Activated CD8-positive, alpha-beta T cell treated with anti-CD3 and anti-CD28 coated beads, Interleukin-2, amount 10 ng/mL, durations not matched to agents 7 days and 5 days (primary cell): ENCODE data around the gene KRTAP13-2. TPM values are rescaled to one million over a fixed set of nuclear protein-coding genes. Genes with fewer than 3 reads are reported as not detected.
A peak's percentile ranks its signal among the peaks of the same experiment; 100 is the strongest.

Source experiments
- ATAC-seq: fragments of 150-1000 bp; cut with Tn5 transposase; one replicate; pipeline ENCODE4 v1.10.0; 2021; ENCODE audit warnings: moderate library complexity
- CTCF ChIA-PET: fragments of 350-600 bp; sonication (Branson Sonifier 250); formaldehyde crosslinking; loops from one replicate; lab custom pipeline; 2021; ENCODE audit warnings: antibody characterized with exemption; lab: Charles Lee
- POLR2A ChIA-PET: fragments of 350-600 bp; sonication (Branson Sonifier 250); formaldehyde crosslinking; loops from one replicate; lab custom pipeline; 2021; ENCODE audit warnings: antibody characterized with exemption; lab: Charles Lee
- DNase-seq: peaks from one replicate; pipeline ENCODE4 v3.0.0-alpha.2; 2020
- H3K27ac Mint-ChIP-seq: one replicate; pipeline ENCODE4 v1.8.0; 2021; ENCODE audit warnings: mild to moderate bottlenecking, mixed read lengths
- H3K27me3 Mint-ChIP-seq: one replicate; pipeline ENCODE4 v1.8.0; 2021; ENCODE audit warnings: low read depth, mixed read lengths
- H3K36me3 Mint-ChIP-seq: one replicate; pipeline ENCODE4 v1.8.0; 2021; ENCODE audit warnings: low read depth, mixed read lengths
- H3K4me1 Mint-ChIP-seq: one replicate; pipeline ENCODE4 v1.8.0; 2021; ENCODE audit warnings: low read depth, mixed read lengths
- H3K4me3 Mint-ChIP-seq: one replicate; pipeline ENCODE4 v1.8.0; 2021; ENCODE audit warnings: mild to moderate bottlenecking, mixed read lengths
- H3K9me3 Mint-ChIP-seq: one replicate; pipeline ENCODE4 v1.8.0; 2022; ENCODE audit warnings: mixed read lengths; ENCODE audit not compliant: insufficient read depth
- total RNA-seq, 2 experiments: library from RNA; stranded (reverse); gene quantifications; one replicate each; pipeline ENCODE4 v1.2.3, GENCODE V29; 2021

Gene KRTAP13-2
- not detected for total RNA-seq

- H3K27me3 Mint-ChIP-seq = no peaks in the 10 kb centered on the region
- ATAC-seq (no peak), DNase-seq (no peak)
- no peaks in the 10 kb centered on the region for H3K36me3 Mint-ChIP-seq
- H3K9me3 Mint-ChIP-seq = no peaks in the 10 kb centered on the region
- H3K27ac Mint-ChIP-seq = no peak within 1 kb of the TSS
- CTCF ChIA-PET = no interaction called here
- no peaks in the 10 kb centered on the region for H3K4me1 Mint-ChIP-seq
- H3K4me3 Mint-ChIP-seq = no peak within 1 kb of the TSS
- POLR2A ChIA-PET = no interaction called here
These were observed at the start of gene KRTAP13-2 for GRCh38 chr21:30372139-30372770. TSS of gene KRTAP13-2 (minus strand) at chr21:30372271. CDS start at chr21:30372213, 58 bp downstream.

DNA sequence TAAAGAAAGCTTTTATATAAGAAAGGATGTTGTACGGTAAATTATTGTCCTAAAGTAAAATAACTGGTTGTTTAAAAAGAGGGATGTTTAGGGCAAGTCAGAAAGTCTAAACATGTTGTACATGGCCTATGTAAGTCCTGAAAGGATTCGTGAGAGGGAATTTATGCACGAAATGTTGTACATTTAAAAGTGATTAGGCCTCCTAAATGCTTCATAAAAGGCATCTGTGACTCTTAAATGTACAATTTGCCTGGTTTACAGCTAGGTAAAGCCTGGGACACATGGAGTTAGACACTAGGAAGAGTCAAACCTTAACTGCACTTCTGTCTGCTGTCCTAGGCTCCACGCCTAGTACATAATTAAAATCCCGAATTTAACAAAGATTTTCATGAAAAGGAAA lies 43.9 kb upstream of the KRTAP13-2 start:
- no peaks in the 10 kb centered on the region for H3K4me1 Mint-ChIP-seq
- H3K36me3 Mint-ChIP-seq = no peaks in the 10 kb centered on the region
- H3K4me3 Mint-ChIP-seq = no peak overlapping the region
- ATAC-seq (no peak), DNase-seq (no peak)
- H3K27me3 Mint-ChIP-seq = no peaks in the 10 kb centered on the region
- CTCF ChIA-PET = no interaction called here
- H3K27ac Mint-ChIP-seq = no peak overlapping the region
- POLR2A ChIA-PET = no interaction called here
- peaks cover 5% of the 10 kb centered on the region for H3K9me3 Mint-ChIP-seq

DNA sequence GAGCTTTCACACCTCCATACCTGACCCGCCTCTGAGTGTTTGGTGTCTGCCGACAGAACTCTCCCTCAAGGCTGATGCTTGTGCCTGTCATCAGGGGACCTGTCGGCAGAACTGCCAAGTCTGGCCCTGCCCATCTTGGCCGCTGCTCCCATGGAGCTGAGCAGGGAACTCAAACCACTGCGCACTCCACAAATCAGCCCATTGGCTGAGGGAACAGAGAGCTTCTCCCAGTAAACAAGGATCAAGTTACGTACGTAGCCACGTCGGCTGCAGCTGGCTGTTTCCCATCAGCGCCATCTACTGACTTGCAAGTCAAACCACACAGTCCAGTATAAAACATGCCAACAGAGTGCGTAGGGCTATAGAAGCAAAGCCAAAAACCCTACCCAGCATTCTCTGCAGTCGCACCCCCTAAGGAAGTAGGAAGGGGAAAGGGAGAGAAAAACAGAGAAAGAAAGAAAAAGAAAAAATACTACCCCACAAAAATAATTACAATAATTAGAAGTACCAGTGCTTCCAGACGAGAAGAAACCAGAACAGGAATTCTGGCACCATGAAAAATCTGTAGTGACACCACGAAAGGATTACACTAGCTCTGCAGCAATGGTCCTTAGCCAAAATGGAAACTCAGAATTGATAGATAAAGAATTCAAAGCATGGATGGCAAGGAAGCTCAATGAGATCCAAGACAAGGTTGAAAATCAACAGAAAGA lies 36.9 kb upstream of the KRTAP13-2 start:
- peaks cover 3% of the 10 kb centered on the region for H3K4me1 Mint-ChIP-seq
- H3K9me3 Mint-ChIP-seq = no peaks in the 10 kb centered on the region
- CTCF ChIA-PET = interaction anchor here (0.9 kb wide), 1 partner anchor 26 kb away, joined by 3 read pairs; no protein-coding TSS in a partner anchor
- no peaks in the 10 kb centered on the region for H3K36me3 Mint-ChIP-seq
- peak; percentile 23 for DNase-seq
- peaks cover 6% of the 10 kb centered on the region for H3K27me3 Mint-ChIP-seq
- peak; percentile 49 for ATAC-seq
- no peak overlapping the region for H3K4me3 Mint-ChIP-seq
- POLR2A ChIA-PET = no interaction called here
- no peak overlapping the region for H3K27ac Mint-ChIP-seq

GRCh38 chr21:30395731-30396130 lies 23.7 kb upstream of the KRTAP13-2 start, which contains the start of gene KRTAP13-1:
TSS of gene KRTAP13-1 (plus strand) at chr21:30396031. CDS start at chr21:30396087, 56 bp downstream.
- Mint-ChIP-seq H3K4me1 (no peaks in the 10 kb centered on the region), H3K27ac (no peak within 1 kb of the TSS), H3K9me3 (no peaks in the 10 kb centered on the region), H3K4me3 (no peak within 1 kb of the TSS), H3K27me3 (no peaks in the 10 kb centered on the region), H3K36me3 (no peaks in the 10 kb centered on the region)
- DNase-seq = no peak
- ChIA-PET CTCF (no interaction called here), POLR2A (no interaction called here)
- ATAC-seq = no peak

DNA sequence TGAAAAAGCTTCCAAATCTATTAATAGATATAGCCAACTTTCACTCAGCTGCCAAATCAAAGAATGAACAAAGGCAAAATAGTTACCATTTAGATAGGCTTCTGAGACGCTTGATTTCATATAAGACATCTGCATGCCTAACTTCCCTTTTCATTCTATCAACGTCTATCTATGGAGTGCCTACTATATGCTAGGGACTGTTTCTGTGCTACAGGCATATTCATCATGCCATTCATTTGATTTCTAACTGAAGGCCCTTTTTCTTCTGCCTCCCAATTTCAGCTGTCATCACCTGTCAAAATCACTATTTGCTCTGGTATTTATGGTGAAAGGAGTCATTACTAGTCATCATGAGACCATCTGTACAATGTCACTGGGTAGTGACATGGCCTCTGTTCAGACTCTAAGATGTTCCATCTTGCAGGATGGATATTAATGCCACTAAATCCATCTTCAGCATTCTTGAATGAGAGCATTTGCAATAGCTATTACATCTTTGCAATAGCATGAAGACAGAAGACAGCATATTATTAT lies 19.5 kb upstream of the KRTAP13-2 start:
- no peak for DNase-seq
- no peak overlapping the region for H3K27ac Mint-ChIP-seq
- ATAC-seq = no peak
- no peaks in the 10 kb centered on the region for H3K4me1 Mint-ChIP-seq
- ChIA-PET CTCF (no interaction called here), POLR2A (no interaction called here)
- no peaks in the 10 kb centered on the region for H3K36me3 Mint-ChIP-seq
- H3K4me3 Mint-ChIP-seq = no peak overlapping the region
- no peaks in the 10 kb centered on the region for H3K9me3 Mint-ChIP-seq
- H3K27me3 Mint-ChIP-seq = no peaks in the 10 kb centered on the region

DNA sequence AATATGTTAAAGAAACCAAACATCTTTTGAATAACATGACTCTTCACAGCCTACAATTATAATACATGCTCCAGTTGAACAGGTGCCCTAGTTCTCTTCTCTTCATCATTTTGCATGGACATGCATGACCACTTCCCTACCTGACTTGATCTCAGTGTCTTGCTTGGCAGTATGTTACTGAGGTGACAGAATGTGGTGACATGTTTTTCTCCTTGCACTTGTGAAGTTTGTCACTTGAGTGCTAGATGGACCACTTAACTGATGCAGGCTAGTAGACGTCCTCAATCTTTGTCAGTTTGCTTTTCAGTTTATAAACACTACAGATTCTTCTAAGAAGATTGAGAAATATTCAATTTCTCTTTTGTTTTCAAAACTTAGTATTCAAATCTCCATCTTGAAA lies 10.1 kb upstream of the KRTAP13-2 start:
- Mint-ChIP-seq H3K4me3 (no peak overlapping the region), H3K36me3 (no peaks in the 10 kb centered on the region), H3K4me1 (no peaks in the 10 kb centered on the region), H3K27ac (no peak overlapping the region), H3K9me3 (no peaks in the 10 kb centered on the region), H3K27me3 (no peaks in the 10 kb centered on the region)
- ATAC-seq (no peak), DNase-seq (no peak)
- POLR2A ChIA-PET = no interaction called here
- CTCF ChIA-PET = no interaction called here

- ATAC-seq (no peak), DNase-seq (no peak)
- Mint-ChIP-seq H3K4me1 (no peaks in the 10 kb centered on the region), H3K27ac (no peak overlapping the region), H3K36me3 (no peaks in the 10 kb centered on the region), H3K4me3 (no peak overlapping the region), H3K27me3 (no peaks in the 10 kb centered on the region), H3K9me3 (no peaks in the 10 kb centered on the region)
- CTCF ChIA-PET = no interaction called here
- POLR2A ChIA-PET = interaction anchor here (0.7 kb wide), 1 partner anchor 376 kb away, joined by 6 read pairs; no protein-coding TSS in a partner anchor
These were observed 16.2 kb downstream of the KRTAP13-2 start for GRCh38 chr21:30355906-30356305.

GRCh38 chr21:30354308-30355005 lies 17.6 kb downstream of the KRTAP13-2 start:
- ChIA-PET CTCF (no interaction called here), POLR2A (no interaction called here)
- H3K36me3 Mint-ChIP-seq = no peaks in the 10 kb centered on the region

GRCh38 chr21:30351534-30351933 lies 20.5 kb downstream of the KRTAP13-2 start:
- H3K9me3 Mint-ChIP-seq = no peaks in the 10 kb centered on the region
- no peak for ATAC-seq
- no peak overlapping the region for H3K27ac Mint-ChIP-seq
- no peak for DNase-seq
- no peak overlapping the region for H3K4me3 Mint-ChIP-seq
- CTCF ChIA-PET = no interaction called here
- no peaks in the 10 kb centered on the region for H3K36me3 Mint-ChIP-seq
- no peaks in the 10 kb centered on the region for H3K4me1 Mint-ChIP-seq
- POLR2A ChIA-PET = interaction anchor here (0.6 kb wide), 1 partner anchor 902 kb away, joined by 3 read pairs; no protein-coding TSS in a partner anchor
- no peaks in the 10 kb centered on the region for H3K27me3 Mint-ChIP-seq

More at GRCh38 chr21:30354308-30355005, 17.6 kb downstream of the KRTAP13-2 start:
- H3K27me3 Mint-ChIP-seq = no peaks in the 10 kb centered on the region
- H3K4me1 Mint-ChIP-seq = no peaks in the 10 kb centered on the region
- DNase-seq (no peak), ATAC-seq (no peak)
- H3K27ac Mint-ChIP-seq = no peak overlapping the region
- no peaks in the 10 kb centered on the region for H3K9me3 Mint-ChIP-seq
- no peak overlapping the region for H3K4me3 Mint-ChIP-seq

GRCh38 chr21:30349572-30349971 lies 22.5 kb downstream of the KRTAP13-2 start:
- DNase-seq = no peak
- H3K27me3 Mint-ChIP-seq = no peaks in the 10 kb centered on the region
- no peak overlapping the region for H3K27ac Mint-ChIP-seq
- no peak overlapping the region for H3K4me3 Mint-ChIP-seq
- POLR2A ChIA-PET = no interaction called here
- no peak for ATAC-seq
- no peaks in the 10 kb centered on the region for H3K9me3 Mint-ChIP-seq
- no peaks in the 10 kb centered on the region for H3K4me1 Mint-ChIP-seq
- H3K36me3 Mint-ChIP-seq = no peaks in the 10 kb centered on the region
- CTCF ChIA-PET = no interaction called here

DNA sequence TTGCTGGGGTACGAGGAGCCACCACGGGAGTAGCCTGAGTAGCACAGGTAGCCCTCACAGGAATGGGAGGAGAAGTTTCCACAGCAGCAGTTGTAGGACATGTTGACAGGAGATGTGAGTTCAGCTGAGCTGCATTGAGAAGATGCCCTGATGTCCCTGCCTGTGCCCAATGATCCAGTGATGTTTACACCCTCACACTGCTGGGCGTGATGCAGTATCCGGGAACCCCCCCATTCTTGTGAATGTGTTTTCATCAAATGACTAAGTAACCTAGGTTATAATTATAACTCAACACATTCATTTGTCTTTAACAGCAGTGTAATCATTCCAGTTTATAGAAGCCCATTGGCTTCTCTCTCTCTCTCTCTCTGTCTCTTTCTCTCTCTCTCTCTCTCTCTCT lies 23.6 kb downstream of the KRTAP13-2 start, which contains the start of gene KRTAP23-1:
Gene KRTAP23-1, minus strand, starts transcription at position 101 of the 400 bp plus-strand sequence. Its CDS starts 0 bp downstream, at position 101.
- ATAC-seq (no peak), DNase-seq (no peak)
- CTCF ChIA-PET = no interaction called here
- H3K27ac Mint-ChIP-seq = no peak within 1 kb of the TSS
- H3K4me1 Mint-ChIP-seq = no peaks in the 10 kb centered on the region
- no peaks in the 10 kb centered on the region for H3K27me3 Mint-ChIP-seq
- POLR2A ChIA-PET = no interaction called here
- H3K9me3 Mint-ChIP-seq = no peaks in the 10 kb centered on the region
- H3K36me3 Mint-ChIP-seq = no peaks in the 10 kb centered on the region
- no peak within 1 kb of the TSS for H3K4me3 Mint-ChIP-seq
